Loucy (cell line): ENCODE data around the gene IP6K3.

Source experiments
- CTCF ChIP-seq: fragments of 200-600 bp; sonication (generic); conservative IDR thresholded peaks from 2 replicates; pipeline ENCODE4 v1.5.1; 2014; ENCODE audit warnings: mild to moderate bottlenecking, antibody characterized with exemption, low read length
- EZH2phosphoT487 ChIP-seq: fragments of 200-600 bp; IDR thresholded peaks from 2 replicates; pipeline ENCODE4 v1.6.1; 2018; ENCODE audit warnings: antibody characterized with exemption, mild to moderate bottlenecking, moderate library complexity, borderline replicate concordance

GRCh38 chr6:33722103-33722623 lies 24.5 kb downstream of the IP6K3 start:
- TF ChIP-seq CTCF (no peak), EZH2phosphoT487 (no peak)
